NCI-H446 treated with DMSO at 0.1 percent for 48 hours (cell line): Measurements from ENCODE around the gene ATG4D.
"Not testable (repeated sequence)": the region's sequence is repeated elsewhere in the genome, so short reads cannot be mapped to it uniquely, and the experiment has no call there.

Experiments
- DNase-seq: peaks from one replicate; lab custom pipeline; 2025; lab: John Stamatoyannopoulos, UW

The ATG4D gene

DNA sequence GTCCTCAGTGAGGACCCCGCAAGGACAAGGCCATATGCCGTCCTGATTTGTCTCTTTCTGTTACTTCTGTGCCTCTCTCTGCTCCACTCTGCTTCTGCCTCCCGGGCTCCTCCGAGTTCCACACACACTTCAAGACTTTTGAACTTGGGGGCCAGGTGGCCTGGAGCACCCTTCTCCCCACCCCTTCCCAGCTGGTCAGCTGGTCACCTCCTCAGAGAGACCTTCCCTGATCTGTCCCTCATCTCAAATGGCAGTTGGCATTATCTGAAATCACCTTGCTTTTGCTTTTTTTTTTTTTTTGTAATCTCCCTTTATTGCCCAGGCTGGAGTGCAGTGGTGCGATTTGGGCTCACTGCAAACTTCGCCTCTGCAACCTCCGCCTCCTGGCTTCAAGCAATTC lies 24.3 kb upstream of the ATG4D start:
- no peak for DNase-seq

DNA sequence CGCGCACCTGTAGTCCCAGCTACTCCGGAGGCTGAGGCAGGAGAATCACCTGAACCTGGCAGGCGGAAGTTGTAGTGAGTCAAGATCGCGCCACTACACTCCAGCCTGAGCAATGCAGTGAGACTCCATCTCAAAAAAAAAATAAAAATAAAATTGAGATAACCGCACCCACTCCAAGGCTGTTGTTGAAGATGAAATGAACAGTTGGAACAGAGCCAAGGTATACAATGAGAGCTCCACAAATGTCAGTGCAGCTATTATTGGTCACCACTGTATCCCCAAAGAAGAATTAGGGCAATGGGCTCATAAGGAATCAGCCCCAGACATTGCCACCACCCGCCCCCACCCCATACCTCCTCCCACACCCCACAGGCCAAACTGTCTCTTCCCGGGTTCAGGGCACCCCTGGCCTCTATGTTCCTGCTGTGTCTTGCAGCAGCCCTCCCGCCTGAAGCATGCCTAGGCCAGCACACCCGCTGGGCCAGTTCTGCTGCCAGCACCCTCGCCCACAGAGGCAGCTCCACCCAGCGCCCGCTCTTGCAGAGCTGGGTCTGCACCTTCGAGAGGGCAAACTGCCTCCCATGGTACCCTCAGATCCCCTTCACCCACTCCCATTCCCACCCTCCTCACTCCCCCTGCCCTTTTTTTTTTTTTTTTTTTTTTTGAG lies 22.9 kb upstream of the ATG4D start:
- DNase-seq, result no peak

DNA sequence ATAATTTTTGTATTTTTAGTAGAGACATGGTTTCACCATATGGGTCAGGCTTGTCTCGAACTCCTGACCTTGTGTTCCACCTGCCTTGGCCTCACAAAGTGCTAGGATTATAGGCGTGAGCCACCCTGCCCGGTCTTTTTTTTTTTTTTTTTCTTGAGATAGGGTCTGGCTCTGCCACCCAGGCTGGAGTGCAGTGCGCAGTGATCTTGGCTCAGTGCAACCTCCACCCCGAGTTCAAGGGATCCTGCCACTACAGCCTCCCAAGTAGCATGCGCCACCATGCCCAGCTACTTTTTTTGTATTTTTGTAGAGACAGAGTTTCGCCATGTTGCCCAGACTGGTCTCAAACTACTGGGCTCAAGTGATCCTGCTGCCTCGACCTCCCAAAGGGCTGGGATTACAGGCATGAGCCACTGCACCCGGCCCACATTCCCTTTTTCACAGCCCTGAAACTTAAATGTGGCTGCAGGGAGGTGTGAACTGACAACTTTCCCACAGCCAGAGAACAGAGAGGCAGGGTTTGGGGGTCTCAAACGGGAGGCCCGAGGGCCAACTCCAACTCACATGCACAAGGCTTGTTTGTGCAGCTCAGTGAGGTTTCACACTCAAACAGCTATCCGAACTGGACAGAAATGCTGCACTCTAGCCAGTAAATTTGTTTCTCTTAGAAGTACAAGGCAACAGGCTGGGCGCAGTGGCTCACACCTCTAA lies 22.1 kb upstream of the ATG4D start:
- DNase-seq, result no peak

DNA sequence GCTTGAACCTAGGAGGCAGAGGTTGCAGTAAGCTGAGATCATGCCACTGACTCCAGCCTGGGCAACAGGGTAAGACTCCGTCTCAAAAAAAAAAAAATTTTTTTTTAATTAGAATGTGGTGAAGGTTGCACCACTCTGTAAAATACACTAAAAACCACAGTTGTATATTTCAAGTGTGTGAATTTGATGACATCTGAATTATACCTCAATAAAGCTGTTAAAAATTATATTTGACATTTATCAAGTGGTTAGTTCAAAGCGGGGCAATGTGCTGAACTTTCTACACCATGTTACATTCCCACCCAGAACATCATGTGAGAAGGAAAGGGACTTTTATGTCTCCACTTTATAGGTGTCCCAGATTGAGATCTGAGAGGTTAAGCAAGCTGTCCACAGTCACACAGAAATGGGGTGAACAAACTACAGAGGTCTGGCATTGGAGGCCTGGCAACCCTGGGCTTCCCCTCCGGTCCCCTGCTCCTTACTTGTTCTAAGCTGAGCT lies 20.5 kb upstream of the ATG4D start:
- DNase-seq, result no peak

DNA sequence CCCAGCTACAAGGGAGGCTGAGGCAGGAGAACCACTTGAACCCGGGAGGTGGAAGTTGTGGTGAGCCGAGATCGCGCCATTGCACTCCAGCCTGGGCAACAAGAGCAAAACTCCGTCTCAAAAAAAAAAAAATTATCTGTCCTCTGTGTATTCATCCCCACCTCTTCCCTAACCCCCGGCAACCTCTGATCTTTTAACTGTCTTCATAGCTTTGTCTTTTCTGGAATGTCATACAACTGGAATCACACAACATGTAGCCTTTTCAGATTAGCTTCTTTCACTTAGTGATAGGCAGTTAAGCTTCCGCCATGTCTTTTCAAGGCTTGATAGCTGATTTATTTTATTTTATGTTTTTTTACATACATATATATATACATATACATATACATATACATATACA lies 18.1 kb upstream of the ATG4D start:
- no peak for DNase-seq

DNA sequence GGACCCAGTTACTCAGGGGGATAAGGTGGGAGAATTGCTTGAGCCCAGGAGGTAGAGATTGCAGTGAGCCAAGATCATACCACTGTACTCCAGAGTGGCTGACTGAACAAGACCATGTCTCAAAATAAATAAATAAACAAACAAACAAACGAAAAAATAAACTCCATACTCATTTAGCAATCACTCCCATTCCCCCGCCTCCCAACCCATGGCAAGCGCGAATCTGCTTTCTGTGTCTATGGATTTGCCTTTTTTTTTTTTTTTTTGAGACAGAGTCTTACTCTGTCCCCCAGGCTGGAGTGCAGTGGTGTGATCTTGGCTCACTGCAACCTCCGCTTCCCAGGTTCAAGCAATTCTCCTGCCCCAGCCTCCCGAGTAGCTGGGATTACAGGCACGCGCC lies 16.8 kb upstream of the ATG4D start:
- not testable (repeated sequence) for DNase-seq

DNA sequence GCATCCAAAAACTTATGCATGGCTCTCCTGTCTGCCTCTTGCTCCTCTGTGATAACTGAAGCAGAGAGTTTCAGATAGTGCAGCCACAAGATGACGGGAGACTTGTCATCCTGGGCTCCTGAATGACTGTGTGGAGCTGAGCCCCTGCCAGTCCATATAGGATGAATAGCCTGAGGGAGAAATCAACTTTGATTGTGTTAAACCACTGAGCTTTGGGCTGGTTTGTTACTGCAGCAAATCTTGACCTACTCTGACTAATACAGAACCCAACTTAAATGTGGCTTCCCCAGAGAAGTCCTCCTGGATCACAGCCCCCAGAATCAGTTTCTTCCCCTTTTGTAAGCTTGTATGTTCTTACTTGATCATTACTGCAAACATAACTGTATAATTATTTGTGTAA lies 11.2 kb upstream of the ATG4D start:
- no peak for DNase-seq

DNA sequence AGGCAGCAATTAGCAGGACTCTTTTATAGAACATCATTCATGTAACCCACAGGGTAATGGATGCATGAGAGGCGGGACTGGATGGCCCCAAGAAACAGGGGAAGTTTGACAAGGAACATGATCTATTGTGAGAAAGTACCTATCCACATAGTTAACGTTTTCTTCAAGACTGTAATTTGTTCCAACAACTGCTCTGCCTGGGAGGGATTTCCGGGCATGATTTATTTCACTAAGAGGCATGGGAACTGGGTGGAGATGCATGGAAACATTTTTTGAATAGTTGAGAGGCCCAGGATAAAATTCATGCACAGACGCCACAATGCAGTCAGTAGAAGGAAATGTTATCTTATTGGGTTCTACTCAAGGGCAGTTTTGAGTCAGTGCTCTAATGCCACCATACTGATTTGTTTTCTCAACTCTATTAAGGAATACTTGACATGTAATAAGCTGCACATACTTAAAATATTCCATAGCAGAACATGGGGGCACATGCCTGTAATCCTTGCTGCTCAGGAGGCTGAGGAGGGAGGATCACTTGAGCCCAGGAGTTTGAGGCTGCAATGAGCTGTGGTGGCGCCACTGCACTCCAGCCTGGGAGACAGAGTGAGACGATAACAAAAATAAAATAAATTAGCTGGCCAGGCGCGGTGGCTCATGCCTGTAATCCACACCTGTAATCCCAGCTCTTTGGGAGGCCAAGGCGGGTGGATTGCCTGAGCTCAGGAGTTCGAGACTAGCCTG lies 9.9 kb upstream of the ATG4D start:
- no peak for DNase-seq

DNA sequence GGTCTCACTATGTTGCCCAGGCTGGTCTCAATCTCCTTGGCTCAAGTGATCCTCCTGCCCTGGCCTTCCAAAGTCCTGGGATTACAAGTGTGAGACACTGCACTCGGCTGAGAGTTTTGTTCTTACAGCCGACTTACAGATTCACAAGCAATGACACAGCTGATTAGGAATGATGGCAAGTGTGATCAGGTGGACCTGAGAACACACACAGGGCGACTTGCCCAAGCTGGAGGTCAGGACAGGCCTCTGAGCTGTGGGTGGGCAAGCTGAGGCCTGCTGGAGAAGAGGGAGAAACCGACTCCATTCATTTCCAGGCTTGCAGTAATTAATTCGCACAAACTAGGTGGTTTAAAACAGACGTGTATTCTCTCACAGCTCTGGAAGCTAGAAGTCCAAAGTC lies 8.1 kb upstream of the ATG4D start:
- no peak for DNase-seq

DNA sequence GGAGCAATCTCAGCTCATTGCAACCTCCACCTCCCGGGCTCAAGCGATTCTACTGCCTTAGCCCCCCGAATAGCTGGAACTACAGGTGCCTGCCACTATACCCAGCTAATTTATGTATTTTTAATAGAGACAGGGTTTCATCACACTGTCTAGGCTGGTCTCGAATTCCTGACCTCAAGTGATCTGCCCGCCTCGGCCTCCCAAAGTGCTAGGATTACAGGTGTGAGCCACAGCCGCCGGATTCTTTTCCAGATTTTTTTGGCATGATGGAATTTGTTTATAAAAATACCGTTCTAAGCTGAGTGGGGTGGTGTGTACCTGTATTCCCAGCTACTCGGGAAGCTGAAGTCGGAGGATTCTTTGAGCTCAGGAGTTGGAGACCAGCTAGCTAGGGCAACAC lies 6.0 kb upstream of the ATG4D start:
- no peak for DNase-seq

DNA sequence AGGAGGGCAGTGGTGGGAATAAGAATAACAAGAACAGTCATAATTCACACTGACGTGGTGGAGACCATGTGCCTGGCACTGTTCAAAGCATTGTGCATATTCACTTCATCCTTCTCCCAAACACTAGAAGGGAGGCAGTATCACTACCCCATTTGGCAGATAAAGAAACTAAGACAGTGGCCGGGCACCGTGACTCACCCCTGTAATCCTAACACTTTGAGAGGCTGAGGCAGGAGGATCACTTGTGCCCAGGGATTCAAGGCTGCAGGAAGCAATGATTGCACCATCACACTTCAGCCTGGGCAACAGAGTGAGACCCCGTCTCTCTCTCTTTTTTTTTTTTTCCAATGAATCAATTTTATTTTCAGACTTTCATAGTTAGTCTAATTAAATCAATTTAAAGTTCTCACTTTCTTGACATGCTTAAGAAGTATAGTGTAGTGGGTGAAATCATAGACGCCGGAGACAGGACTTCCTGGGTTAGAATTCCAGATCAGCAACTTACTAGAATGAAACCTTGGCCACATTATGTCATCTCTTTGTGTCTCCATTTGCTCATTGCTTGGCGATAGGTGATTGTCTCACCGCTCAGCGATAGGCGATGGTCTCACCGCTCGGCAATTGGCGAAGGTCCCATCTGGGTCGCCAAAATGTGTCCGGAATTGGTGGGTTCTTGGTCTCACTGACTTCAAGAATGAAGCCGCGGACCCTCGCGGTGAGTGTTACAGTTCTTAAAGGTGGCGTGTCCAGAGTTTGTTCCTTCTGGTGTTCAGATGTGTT lies 5.3 kb upstream of the ATG4D start:
- no peak for DNase-seq

DNA sequence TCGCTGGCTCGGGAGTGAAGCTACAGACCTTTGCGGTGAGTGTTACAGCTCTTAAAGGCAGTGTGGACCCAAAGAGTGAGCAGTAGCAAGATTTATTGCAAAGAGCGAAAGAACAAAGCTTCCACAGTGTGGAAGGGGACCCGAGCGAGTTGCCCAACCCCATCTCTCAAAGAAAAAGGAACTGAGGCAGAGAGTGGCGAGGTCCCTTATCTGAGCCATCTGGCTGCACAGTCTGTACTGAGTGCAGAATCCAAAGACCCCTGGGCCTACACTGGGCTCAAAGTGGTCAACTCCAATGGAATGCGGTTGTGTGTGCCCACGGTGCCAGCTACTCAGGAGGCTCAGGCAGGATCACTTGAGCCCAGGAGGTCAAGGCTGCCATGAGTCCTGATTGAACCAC lies 4.7 kb upstream of the ATG4D start:
- DNase-seq, result not testable (repeated sequence)

DNA sequence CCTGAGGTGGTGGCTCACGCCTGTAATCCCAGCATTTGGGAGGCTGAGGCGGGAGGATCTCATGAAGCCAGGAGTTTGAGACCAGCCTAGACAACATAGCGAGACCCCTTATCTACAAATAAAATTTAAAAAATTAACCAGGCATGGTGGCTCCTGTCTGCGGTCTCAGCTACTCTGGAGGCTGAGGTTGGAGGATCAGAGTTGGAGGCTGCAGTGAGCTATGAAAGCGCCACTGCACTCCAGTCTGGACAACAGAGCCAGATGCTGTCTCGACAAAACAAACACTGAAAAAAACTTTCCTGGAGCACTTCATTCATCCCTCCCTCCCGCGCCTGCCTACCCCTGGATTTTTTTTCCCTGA lies 665 bp upstream of the ATG4D start:
- no peak for DNase-seq

DNA sequence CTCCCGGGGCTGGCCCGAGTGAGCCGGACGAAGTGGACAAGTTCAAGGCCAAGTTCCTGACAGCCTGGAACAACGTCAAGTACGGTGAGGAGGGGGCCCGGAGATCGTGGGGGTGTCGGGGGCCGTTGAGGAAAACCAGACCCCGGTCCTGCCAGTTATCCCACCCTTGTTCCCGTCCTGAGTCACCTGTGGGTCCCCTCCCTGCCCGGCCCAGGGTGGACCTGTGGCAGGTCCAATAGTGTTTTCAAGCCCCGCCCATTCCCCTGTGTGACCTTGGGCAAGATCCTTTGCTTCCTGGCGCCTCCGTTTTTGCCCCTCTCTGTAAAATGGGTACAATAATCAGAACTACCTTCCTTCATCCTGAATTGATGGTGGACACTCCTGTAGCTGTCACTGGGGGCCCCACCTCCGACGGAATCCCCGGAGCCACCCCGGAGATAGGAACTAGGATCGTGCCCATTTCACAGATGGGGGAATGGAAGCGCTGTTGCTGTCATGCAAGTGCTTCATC lies 593 bp downstream of the ATG4D start:
- no peak for DNase-seq

DNA sequence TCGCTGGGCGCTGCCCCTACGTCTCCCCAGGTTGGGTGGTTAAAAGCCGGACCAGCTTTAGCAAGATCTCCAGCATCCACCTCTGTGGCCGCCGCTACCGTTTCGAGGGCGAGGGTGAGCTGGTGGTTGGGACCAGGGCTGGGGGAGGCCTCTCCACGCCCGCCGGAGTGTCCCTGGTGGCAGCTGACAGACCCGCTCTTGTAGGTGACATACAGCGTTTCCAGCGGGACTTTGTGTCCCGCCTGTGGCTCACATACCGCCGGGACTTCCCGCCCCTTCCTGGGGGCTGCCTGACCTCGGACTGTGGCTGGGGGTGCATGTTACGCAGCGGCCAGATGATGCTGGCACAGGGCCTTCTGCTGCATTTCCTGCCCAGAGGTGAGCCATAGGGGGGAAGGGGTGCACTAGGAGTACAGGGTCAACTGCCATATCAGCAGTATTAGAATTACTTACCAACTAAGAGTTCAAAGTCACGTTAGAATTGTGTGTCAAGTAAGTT lies 1.1 kb downstream of the ATG4D start:
- no peak for DNase-seq

DNA sequence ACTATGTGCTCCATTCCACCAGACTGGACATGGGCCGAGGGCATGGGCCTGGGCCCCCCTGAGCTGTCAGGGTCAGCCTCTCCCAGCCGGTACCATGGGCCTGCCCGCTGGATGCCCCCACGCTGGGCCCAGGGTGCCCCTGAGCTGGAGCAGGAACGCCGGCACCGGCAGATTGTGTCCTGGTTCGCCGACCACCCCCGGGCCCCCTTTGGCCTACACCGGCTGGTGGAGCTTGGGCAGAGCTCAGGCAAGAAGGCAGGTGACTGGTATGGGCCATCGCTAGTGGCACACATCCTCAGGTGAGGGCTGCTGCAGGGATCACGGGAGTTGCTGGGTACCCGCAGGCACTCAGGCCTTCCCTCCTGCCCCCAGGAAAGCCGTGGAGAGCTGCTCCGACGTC lies 3.1 kb downstream of the ATG4D start:
- DNase-seq, result no peak

DNA sequence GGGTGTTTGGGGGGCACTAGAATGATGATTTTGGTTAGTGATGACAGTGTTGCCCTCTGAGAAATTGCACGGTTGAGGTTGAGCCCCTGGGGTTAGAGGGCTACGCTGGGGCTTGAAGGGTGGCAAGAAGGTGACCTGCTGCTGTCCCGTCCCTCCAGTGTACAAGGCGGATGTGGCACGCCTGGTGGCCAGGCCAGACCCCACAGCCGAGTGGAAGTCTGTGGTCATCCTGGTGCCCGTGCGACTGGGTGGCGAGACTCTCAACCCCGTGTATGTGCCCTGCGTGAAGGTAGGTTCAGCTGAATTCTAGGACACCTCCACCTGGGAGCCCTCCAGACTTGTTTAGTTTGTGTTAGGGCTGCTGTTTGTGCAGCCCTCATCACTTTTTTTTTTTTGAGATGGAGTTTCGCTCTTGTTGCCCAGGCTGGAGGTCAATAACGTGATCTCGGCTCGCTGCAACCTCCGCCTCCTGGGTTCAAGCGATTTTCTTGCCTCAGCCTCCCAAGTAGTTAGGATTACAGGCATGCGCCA lies 5.1 kb downstream of the ATG4D start:
- DNase-seq, result no peak

DNA sequence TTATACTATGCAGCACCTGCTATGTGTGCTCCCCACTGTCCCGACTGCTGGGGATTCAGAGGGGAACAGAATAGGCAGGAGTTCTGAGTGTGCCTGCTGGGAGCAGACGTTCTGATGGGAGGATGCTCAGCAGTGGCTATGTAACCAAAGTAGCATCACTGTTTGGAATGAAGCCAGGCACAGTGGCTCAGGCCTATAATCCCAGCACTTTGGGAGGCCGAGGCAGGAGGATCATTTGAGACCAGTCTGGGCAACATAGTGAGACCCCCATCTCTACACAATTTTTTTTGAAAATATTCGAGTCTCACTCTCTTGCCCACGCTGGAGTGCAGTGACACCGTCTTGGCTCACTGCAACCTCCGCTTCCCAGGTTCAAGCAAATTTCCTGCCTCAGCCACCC lies 6.0 kb downstream of the ATG4D start:
- DNase-seq, result no peak

DNA sequence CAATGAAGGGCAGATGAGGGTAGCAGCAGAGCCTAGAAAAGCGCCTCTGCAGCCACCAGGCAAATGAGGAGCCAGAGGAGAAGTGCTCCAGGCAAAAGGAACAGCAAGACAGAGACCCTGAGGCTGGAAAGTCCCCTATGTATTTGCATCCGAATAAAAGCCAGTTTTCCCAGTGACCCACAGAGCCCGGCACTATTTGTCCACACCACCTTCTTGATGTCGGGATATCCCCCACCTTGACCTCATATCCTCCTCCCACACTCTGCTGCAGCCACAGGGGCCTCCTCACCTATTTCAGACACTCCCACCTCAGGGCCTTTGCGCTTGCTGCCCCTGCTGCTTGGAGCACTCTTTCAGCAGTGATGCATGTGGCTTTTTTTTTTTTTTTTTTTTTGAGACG lies 6.6 kb downstream of the ATG4D start:
- no peak for DNase-seq

DNA sequence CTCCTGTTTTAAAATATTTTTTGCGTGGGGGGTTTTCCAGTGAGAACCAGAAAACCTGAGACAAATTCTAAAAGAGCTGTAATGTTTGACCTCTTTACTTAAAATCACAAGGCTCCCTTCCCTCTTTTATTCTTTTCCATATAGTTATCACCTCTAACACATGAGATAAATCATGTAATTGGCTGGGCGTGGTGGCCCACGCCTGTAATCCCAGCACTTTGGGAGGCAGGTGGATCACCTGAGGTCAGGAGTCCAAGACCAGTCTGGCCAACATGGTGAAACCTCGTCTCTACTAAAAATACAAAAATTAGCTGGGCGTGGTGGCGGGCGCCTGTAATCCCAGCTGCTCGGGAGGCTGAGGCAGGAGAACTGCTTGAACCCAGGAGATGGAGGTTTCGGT lies 7.3 kb downstream of the ATG4D start:
- not testable (repeated sequence) for DNase-seq

DNA sequence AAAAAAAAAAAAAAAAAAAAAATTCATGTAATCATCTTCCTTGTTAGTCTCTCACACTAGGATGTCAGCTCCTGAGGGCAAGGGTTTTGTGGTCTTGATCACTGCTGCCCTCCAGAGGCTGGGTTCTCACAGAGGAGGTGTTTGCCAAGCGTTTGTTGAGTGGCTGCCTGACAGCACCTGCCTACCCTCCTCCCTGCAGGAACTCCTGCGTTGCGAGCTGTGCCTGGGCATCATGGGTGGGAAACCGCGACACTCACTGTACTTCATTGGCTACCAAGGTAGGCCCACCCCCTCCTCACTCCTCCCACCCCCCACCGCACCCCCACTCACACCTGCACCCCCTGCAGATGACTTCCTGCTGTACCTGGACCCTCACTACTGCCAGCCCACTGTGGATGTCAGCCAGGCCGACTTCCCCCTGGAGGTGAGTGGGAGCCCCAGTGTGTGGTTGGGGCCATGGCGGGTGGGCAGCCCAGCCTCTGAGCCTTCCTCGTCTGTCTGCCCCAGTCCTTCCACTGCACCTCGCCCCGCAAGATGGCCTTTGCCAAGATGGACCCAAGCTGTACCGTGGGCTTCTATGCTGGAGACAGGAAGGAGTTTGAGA lies 8.1 kb downstream of the ATG4D start:
- DNase-seq, result no peak
